ENCODE data around the gene CRIP3.
A peak's percentile ranks its signal among the peaks of the same experiment; 100 is the strongest.
"Not testable (repeated sequence)": the region's sequence is repeated elsewhere in the genome, so short reads cannot be mapped to it uniquely, and the experiment has no call there.

CRIP3 gene

GRCh38 chr6:43308101-43308989 is at the start of gene CRIP3:
TSS of gene CRIP3 (minus strand) at chr6:43308826. CDS start at chr6:43308792, 34 bp downstream.
- FAIRE-seq (no peak), DNase-seq (ENCODE audit: low spot score) (no peak)

GRCh38 chr6:43355862-43356590 is 47.4 kb upstream of the CRIP3 start:
- no peak for FAIRE-seq
- DNase-seq (ENCODE audit: low spot score): no peak

- FAIRE-seq; DNase-seq (ENCODE audit: low spot score): not testable (repeated sequence)
These were observed 43.3 kb upstream of the CRIP3 start for GRCh38 chr6:43351951-43352350.

- FAIRE-seq (no peak), DNase-seq (ENCODE audit: low spot score) (no peak)
These were observed 38.8 kb upstream of the CRIP3 start for GRCh38 chr6:43347444-43347843.

GRCh38 chr6:43347021-43347420 is 38.4 kb upstream of the CRIP3 start:
- DNase-seq (ENCODE audit: low spot score) (no peak), FAIRE-seq (no peak)

- not testable (repeated sequence) for DNase-seq (ENCODE audit: low spot score); FAIRE-seq
These were observed 37.6 kb upstream of the CRIP3 start for GRCh38 chr6:43346243-43346642.

GRCh38 chr6:43339168-43339567 is 30.5 kb upstream of the CRIP3 start:
- no peak for DNase-seq (ENCODE audit: low spot score)
- no peak for FAIRE-seq

- DNase-seq (ENCODE audit: low spot score) (no peak), FAIRE-seq (no peak)
These were observed 29.6 kb upstream of the CRIP3 start for GRCh38 chr6:43338243-43338642.

- FAIRE-seq (no peak), DNase-seq (ENCODE audit: low spot score) (no peak)
These were observed 27.8 kb upstream of the CRIP3 start for GRCh38 chr6:43336382-43336781.

- DNase-seq (ENCODE audit: low spot score) (no peak), FAIRE-seq (no peak)
These were observed 26.8 kb upstream of the CRIP3 start for GRCh38 chr6:43335469-43335868.

- FAIRE-seq: peak; percentile 76
These were observed 26.0 kb upstream of the CRIP3 start for GRCh38 chr6:43334466-43335095.

GRCh38 chr6:43331891-43332290 is 23.3 kb upstream of the CRIP3 start:
- FAIRE-seq (no peak), DNase-seq (ENCODE audit: low spot score) (no peak)

More at GRCh38 chr6:43334466-43335095, 26.0 kb upstream of the CRIP3 start:
- peak; percentile 50 for DNase-seq (ENCODE audit: low spot score)

- DNase-seq (ENCODE audit: low spot score) (no peak), FAIRE-seq (no peak)
These were observed 22.8 kb upstream of the CRIP3 start for GRCh38 chr6:43331470-43331869.

GRCh38 chr6:43328528-43328927 is 19.9 kb upstream of the CRIP3 start:
- DNase-seq (ENCODE audit: low spot score) (peak; percentile 34), FAIRE-seq (no peak)

- DNase-seq (ENCODE audit: low spot score) (no peak), FAIRE-seq (no peak)
These were observed 17.2 kb upstream of the CRIP3 start for GRCh38 chr6:43325876-43326275.

GRCh38 chr6:43318011-43318410 is 9.4 kb upstream of the CRIP3 start:
- no peak for DNase-seq (ENCODE audit: low spot score)
- FAIRE-seq: no peak

GRCh38 chr6:43313813-43314212 is 5.2 kb upstream of the CRIP3 start:
- FAIRE-seq: no peak
- no peak for DNase-seq (ENCODE audit: low spot score)

- FAIRE-seq (no peak), DNase-seq (ENCODE audit: low spot score) (no peak)
These were observed 3.0 kb upstream of the CRIP3 start for GRCh38 chr6:43311666-43312065.

- no peak for FAIRE-seq
- DNase-seq (ENCODE audit: low spot score): no peak
These were observed 2.0 kb upstream of the CRIP3 start for GRCh38 chr6:43310624-43311023.

- FAIRE-seq: no peak
- DNase-seq (ENCODE audit: low spot score): no peak
These were observed 1.5 kb upstream of the CRIP3 start for GRCh38 chr6:43310134-43310533.

- DNase-seq (ENCODE audit: low spot score): no peak
- no peak for FAIRE-seq
These were observed 408 bp upstream of the CRIP3 start for GRCh38 chr6:43308990-43309477.
